Nephron (organoid): Measurements from ENCODE around the gene CBLL1.

ENCODE experiments used
- H3K27ac Mint-ChIP-seq, 3 experiments: 2 replicates each; pipeline ENCODE4 v1.8.0; 2020; ENCODE audit warnings: mixed read lengths in 3 of 3, mild to moderate bottlenecking in 2 of 3, moderate library complexity in 1 of 3
- H3K27me3 Mint-ChIP-seq: 2 replicates; pipeline ENCODE4 v1.8.0; 2021; ENCODE audit warnings: low read depth, mild to moderate bottlenecking, moderate library complexity, mixed read lengths
- H3K36me3 Mint-ChIP-seq: 2 replicates; pipeline ENCODE4 v1.8.0; 2020; ENCODE audit warnings: low read depth, mixed read lengths
- H3K4me1 Mint-ChIP-seq: 2 replicates; pipeline ENCODE4 v1.8.0; 2020; ENCODE audit warnings: mixed read lengths
- H3K4me3 Mint-ChIP-seq, 3 experiments: 2 replicates each; pipeline ENCODE4 v1.8.0; 2020; ENCODE audit warnings: mild to moderate bottlenecking in 3 of 3, mixed read lengths in 3 of 3, moderate library complexity in 2 of 3
- H3K9me3 Mint-ChIP-seq: 2 replicates; pipeline ENCODE4 v1.8.0; 2020; ENCODE audit warnings: mixed read lengths
- CTCF ChIP-seq, 3 experiments: fragments of 200-600 bp; sonication (generic); IDR thresholded peaks; one replicate each; pipeline ENCODE4 v1.5.0; 2021; ENCODE audit warnings: antibody characterized with exemption in 3 of 3; ENCODE audit not compliant: unreplicated experiment in 3 of 3

CBLL1 gene

GRCh38 chr7:107803009-107803610 is 59.2 kb downstream of the CBLL1 start, which contains the start of gene SLC26A3:
Gene SLC26A3, minus strand, starts transcription at chr7:107803223. Its CDS starts 8,714 bp downstream, at chr7:107794509.
- H3K36me3 Mint-ChIP-seq, result no peaks in the 10 kb centered on the region
- TF ChIP-seq CTCF (IDR thresholded peaks at IDR 0.05; ENCODE audit: unreplicated experiment in 3 of 3), result no peak

GRCh38 chr7:107809179-107809578 is 65.2 kb downstream of the CBLL1 start:
- Mint-ChIP-seq H3K36me3 (no peaks in the 10 kb centered on the region), H3K4me3 (no peak overlapping the region)

More at GRCh38 chr7:107803009-107803610, 59.2 kb downstream of the CBLL1 start, which contains the start of gene SLC26A3:
- Mint-ChIP-seq H3K27ac (no peak within 1 kb of the TSS), H3K27me3 (no peaks in the 10 kb centered on the region), H3K4me3 (no peak within 1 kb of the TSS), H3K9me3 (no peaks in the 10 kb centered on the region), H3K4me1 (no peaks in the 10 kb centered on the region)

GRCh38 chr7:107810626-107811025 is 66.7 kb downstream of the CBLL1 start:
- H3K27me3 Mint-ChIP-seq, result peaks cover 4% of the 10 kb centered on the region
- H3K4me3 Mint-ChIP-seq, result no peak overlapping the region
- H3K27ac Mint-ChIP-seq, result no peak overlapping the region
- no peak for TF ChIP-seq CTCF (IDR thresholded peaks at IDR 0.05; ENCODE audit: unreplicated experiment in 3 of 3)
- no peaks in the 10 kb centered on the region for H3K9me3 Mint-ChIP-seq
- no peaks in the 10 kb centered on the region for H3K36me3 Mint-ChIP-seq
- no peaks in the 10 kb centered on the region for H3K4me1 Mint-ChIP-seq

More at GRCh38 chr7:107809179-107809578, 65.2 kb downstream of the CBLL1 start:
- Mint-ChIP-seq H3K27me3 (no peaks in the 10 kb centered on the region), H3K27ac (no peak overlapping the region), H3K4me1 (no peaks in the 10 kb centered on the region), H3K9me3 (no peaks in the 10 kb centered on the region)
- no peak for TF ChIP-seq CTCF (IDR thresholded peaks at IDR 0.05; ENCODE audit: unreplicated experiment in 3 of 3)
